Heart left ventricle (tissue), 13 donors: ENCODE data around the gene ZNRF2.

ENCODE experiments used
- CTCF ChIP-seq, 12 donors: fragments of 200-600 bp; sonication (generic) in 4 of 12; IDR thresholded peaks; one replicate each; pipeline versions ENCODE4 v1.5.0 to v1.8.0; 2018 to 2022; ENCODE audit warnings: antibody characterized with exemption in 12 of 12, mild to moderate bottlenecking in 5 of 12
- POLR2A ChIP-seq, 2 donors: fragments of 450-650 bp; IDR thresholded peaks; one replicate each; pipeline ENCODE4 v1.6.1; 2017; ENCODE audit warnings: antibody characterized with exemption in 2 of 2, mild to moderate bottlenecking in 2 of 2, moderate library complexity in 2 of 2
- donor health status: ischemic (EF 13 %, LVEDD 7.1; RV severe dilation, severe dysfunction).
- donor health status: DM: no; HTN: yes; CAD: no.
- donor health status: DM: no; HTN: no; CAD: no.
- donor health status: ischemic (EF 25% LVEDD 6.9; RV normal size, moderate dysfunction).
- donor health status: ischemic (EF 25% LVEDD 5.7; RV mildly dilated, moderate dysfunction).
- donor health status: ischemic (EF 35%, LVEDD 5.7; RV mildly dilated, moderate dysfunction).
- donor health status: nonischemic (EF 11% LVEDD 7.7; RV severe dilation, severe dysfunction).
- donor health status: DM: yes; HTN: yes; CAD: no.
- donor health status: PGD.
- donor health status: ischemic (EF 29% LVEDD 5.4; RV normal size, mild dysfunction).
- donor health status: nonischemic (EF 23%, LVEDD 6.1; RV moderate dilation, normal function).

- no peak for TF ChIP-seq POLR2A (IDR thresholded peaks at IDR 0.05)
- no peak for TF ChIP-seq CTCF (IDR thresholded peaks at IDR 0.05)
These were observed 93.9 kb downstream of the ZNRF2 start for GRCh38 chr7:30378275-30378674.
